ENCODE data around the gene UBE4B.
A peak's percentile ranks its signal among the peaks of the same experiment; 100 is the strongest.
"Not testable (repeated sequence)": the region's sequence is repeated elsewhere in the genome, so short reads cannot be mapped to it uniquely, and the experiment has no call there.

Gene UBE4B

DNA sequence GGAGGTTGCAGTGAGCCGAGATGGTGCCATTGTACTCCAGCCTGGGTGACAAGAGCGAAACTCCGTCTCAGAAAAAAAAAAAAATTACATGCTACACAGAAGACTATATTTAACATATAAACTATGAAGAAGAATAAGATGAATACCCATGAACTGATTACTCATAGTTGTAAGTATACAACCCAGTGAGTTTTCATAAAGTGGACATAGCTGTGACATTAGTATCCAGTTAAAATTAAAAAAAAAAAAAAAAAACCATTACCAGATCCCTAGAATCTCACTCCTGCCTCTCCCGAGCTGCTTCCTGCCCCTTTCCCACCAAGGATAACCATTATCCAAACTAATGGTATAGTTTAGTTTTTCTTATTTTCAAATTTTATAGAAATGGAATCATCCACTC lies 37.4 kb downstream of the UBE4B start:
- ATAC-seq (ENCODE audit: low read depth), result no peak
- H3K27me3 Mint-ChIP-seq, result no peaks in the 10 kb centered on the region

DNA sequence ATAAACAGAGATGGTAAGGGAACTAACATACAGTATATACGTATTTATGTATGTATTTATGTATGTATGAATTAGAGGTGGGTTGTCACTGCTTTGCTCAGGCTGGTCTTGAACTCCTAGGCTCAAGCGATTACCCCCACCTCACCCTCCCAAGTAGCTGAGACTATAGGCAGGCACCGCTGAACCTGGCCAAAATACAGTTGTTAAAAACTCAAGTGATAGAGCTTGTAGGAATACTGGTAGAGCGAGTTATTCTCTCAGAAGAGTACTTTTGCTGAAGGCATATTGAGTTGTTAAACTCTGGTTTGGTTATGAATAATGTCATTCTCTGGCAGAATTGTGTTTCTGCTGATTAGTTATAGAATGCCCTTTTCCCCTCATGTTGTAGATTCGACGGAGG lies 38.9 kb downstream of the UBE4B start:
- Mint-ChIP-seq H3K4me1 (peaks cover 9% of the 10 kb centered on the region), H3K27ac (no peak overlapping the region)

More for the DNA sequence above, 37.4 kb downstream of the UBE4B start:
- peaks cover 9% of the 10 kb centered on the region for H3K4me1 Mint-ChIP-seq
- no peak for DNase-seq (ENCODE audit: low spot score in 2 of 2)
- no peak overlapping the region for H3K4me3 Mint-ChIP-seq
- H3K27ac Mint-ChIP-seq, result no peak overlapping the region
- H3K36me3 Mint-ChIP-seq, result peaks cover 13% of the 10 kb centered on the region
- H3K9me3 Mint-ChIP-seq, result no peaks in the 10 kb centered on the region

DNA sequence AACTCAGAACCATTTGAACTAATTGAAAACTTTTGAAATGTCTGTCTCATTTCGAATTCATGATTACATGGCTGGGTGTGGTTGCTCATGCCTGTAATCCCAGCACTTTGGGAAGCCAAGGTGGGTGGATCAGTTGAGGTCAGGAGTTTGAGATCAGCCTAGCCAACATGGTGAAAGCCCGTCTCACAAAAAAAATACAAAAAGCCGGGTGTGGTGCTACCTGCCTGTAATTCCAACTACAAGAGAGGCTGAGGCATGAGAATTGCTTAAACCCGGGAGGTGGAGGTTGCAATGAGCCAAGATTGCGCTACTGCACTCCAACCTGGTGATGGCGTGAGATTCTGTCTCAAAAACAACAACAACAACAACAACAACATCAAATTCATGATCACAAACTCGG lies 40.6 kb downstream of the UBE4B start:
- H3K27ac Mint-ChIP-seq; H3K27me3 Mint-ChIP-seq; H3K9me3 Mint-ChIP-seq; H3K4me3 Mint-ChIP-seq; ATAC-seq (ENCODE audit: low read depth); DNase-seq (ENCODE audit: low spot score in 2 of 2): not testable (repeated sequence)
- peaks cover 16% of the 10 kb centered on the region for H3K36me3 Mint-ChIP-seq
- peaks cover 11% of the 10 kb centered on the region for H3K4me1 Mint-ChIP-seq

More for the DNA sequence above, 38.9 kb downstream of the UBE4B start:
- H3K4me3 Mint-ChIP-seq, result no peak overlapping the region
- ATAC-seq (ENCODE audit: low read depth) (no peak), DNase-seq (ENCODE audit: low spot score in 2 of 2) (no peak)
- no peaks in the 10 kb centered on the region for H3K9me3 Mint-ChIP-seq
- H3K27me3 Mint-ChIP-seq, result no peaks in the 10 kb centered on the region
- H3K36me3 Mint-ChIP-seq, result peaks cover 13% of the 10 kb centered on the region

DNA sequence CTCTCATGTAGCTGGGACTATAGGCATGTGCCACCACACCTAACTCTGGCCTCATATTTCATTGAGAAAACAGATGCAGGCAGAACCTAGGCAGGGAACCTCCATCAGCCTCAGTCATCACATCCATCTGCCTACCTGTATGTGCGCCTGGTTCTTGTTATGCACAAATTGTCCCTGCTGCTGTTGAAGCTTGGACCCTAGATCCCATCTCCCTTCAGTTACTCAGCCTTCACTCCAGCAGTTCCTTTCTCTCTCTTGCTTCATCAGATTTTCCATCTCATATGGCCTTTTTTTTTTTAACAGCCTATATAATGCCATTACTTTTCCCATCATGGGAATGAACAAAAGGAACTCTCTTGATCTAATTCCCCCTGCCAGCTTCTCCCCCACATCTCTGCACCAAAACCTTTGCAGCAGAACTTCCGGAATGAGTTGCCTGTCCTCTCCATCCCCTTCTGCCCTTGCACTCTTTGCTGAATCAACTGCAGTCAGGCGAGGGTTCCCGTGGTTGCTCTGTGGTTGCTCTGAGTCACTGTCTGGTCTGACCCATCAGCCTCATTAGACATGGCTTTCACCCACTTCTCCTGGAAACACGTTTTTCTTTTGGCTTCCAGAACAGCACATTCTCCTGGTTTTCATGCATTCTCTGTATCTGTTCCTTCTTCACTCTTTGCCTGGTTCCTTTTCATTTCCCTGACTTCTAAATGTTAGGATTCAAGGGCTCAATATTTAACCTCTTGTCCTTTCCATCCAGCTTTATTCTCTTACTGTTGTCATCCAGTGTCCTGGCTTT lies 41.5 kb downstream of the UBE4B start:
- peak overlapping the region; percentile 11 for H3K27ac Mint-ChIP-seq
- no peaks in the 10 kb centered on the region for H3K9me3 Mint-ChIP-seq
- ATAC-seq (ENCODE audit: low read depth), result no peak
- peaks cover 18% of the 10 kb centered on the region for H3K36me3 Mint-ChIP-seq
- peaks cover 11% of the 10 kb centered on the region for H3K4me1 Mint-ChIP-seq
- no peak overlapping the region for H3K4me3 Mint-ChIP-seq
- no peaks in the 10 kb centered on the region for H3K27me3 Mint-ChIP-seq
- no peak for DNase-seq (ENCODE audit: low spot score in 2 of 2)

DNA sequence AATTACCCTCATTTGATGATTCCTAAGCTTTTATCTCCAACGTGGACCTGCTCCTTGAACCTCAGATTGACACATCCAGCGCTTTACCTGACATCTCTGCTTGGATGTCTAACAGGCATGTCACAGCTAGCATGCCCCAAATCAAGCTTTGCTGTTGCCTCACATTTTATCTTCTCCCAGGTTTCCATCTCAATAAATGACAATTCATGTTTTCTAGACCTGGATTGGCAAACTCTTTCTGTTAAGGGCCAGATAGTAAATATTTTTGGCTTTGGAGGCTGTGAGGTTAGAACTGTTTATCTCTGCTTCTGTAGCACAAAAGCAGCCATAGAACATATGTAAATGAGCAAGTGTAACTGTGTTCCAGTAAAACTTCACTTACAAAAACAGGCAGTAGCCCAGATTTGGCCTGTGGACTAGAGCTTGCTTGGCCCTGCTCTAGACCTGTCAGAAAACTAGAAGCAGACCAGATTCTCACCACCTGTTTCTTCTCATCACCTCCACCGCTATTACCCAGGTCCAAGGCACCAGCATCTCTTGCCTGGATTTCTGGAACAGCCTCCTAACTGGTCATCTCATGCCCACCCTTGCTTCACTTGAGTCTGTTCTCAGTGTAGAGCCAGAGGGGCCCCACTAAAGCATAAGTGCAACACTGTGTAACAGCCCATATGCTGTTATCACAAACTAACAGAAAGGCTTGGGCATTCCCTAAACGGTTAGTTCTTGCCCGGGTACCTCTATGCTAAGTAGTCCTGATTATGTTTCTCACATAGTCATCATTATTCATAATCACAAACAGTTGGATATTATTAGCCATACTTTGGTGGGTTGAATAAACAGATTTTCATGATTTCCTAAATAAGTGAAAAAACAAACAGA lies 42.3 kb downstream of the UBE4B start:
- peaks cover 11% of the 10 kb centered on the region for H3K4me1 Mint-ChIP-seq
- H3K4me3 Mint-ChIP-seq, result no peak overlapping the region
- peaks cover 22% of the 10 kb centered on the region for H3K36me3 Mint-ChIP-seq
- no peaks in the 10 kb centered on the region for H3K9me3 Mint-ChIP-seq
- ATAC-seq (ENCODE audit: low read depth) (no peak), DNase-seq (ENCODE audit: low spot score in 2 of 2) (no peak)
- H3K27me3 Mint-ChIP-seq, result no peaks in the 10 kb centered on the region
- H3K27ac Mint-ChIP-seq, result peak overlapping the region; percentile 11

DNA sequence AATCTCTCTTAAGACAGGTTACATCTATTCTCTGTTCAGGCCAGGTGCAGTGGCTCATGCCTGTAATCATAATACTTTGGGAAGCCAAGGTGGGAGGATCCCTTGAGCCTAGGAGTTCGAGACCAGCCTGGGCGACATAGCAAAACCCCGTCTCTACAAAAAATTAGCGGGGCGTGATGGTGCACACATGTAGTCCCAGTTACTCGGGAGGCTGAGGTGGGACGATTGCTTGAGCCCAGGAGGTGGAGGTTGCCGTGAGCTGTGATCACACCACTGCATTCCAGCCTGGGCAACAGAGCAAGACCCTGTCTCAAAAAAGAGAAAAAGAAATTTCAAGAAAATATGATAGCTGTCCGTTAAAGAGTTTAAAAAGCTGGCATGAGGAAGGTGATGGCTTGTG lies 43.0 kb downstream of the UBE4B start:
- peaks cover 11% of the 10 kb centered on the region for H3K4me1 Mint-ChIP-seq
- H3K36me3 Mint-ChIP-seq, result peaks cover 28% of the 10 kb centered on the region
- H3K27me3 Mint-ChIP-seq, result no peaks in the 10 kb centered on the region
- ATAC-seq (ENCODE audit: low read depth) (no peak), DNase-seq (ENCODE audit: low spot score in 2 of 2) (no peak)
- H3K4me3 Mint-ChIP-seq, result no peak overlapping the region
- H3K9me3 Mint-ChIP-seq, result peaks cover 2% of the 10 kb centered on the region
- H3K27ac Mint-ChIP-seq, result no peak overlapping the region

DNA sequence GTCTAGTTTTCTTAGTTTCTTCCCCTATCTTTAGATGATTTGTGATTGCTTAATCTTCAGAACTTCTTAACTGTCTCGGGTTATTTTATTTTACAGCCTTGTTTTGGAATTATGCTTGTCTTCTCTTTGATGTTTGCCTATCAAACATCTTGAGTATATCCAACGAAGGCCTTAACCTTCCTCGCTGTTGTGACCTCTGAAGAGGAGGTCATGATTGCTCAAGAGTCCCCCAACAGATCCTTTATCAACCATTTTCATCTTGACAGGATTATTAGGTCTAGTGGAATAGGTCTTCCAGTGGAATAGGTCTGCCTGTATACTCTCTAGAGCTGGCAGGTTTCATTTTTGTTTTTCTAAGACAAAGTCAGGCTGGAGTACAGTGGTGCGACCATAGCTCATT lies 45.7 kb downstream of the UBE4B start:
- peaks cover 31% of the 10 kb centered on the region for H3K36me3 Mint-ChIP-seq
- no peaks in the 10 kb centered on the region for H3K27me3 Mint-ChIP-seq
- ATAC-seq (ENCODE audit: low read depth), result no peak
- peaks cover 11% of the 10 kb centered on the region for H3K4me1 Mint-ChIP-seq
- no peak for DNase-seq (ENCODE audit: low spot score in 2 of 2)
- no peak overlapping the region for H3K4me3 Mint-ChIP-seq
- H3K9me3 Mint-ChIP-seq, result peaks cover 2% of the 10 kb centered on the region
- no peak overlapping the region for H3K27ac Mint-ChIP-seq

DNA sequence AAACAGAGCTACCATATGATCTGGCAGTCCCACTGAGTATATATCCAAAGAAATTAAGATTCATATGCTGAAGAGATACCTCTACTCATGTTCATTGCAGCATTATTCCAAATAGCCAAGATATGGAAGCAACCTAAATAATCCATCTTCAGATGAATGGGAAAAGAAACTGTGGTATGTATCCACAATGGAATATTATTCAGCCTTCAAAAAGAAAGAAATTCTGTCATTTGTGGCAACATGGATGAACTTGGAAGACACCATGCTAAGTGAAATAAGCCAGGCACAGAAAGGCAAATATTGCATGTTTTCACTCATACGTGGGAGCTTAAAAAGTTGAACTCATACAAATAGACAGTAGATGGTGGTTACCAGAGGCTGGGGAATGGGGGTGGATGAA lies 47.8 kb downstream of the UBE4B start:
- DNase-seq (ENCODE audit: low spot score in 2 of 2) (no peak), ATAC-seq (ENCODE audit: low read depth) (no peak)
- no peaks in the 10 kb centered on the region for H3K27me3 Mint-ChIP-seq
- no peak overlapping the region for H3K4me3 Mint-ChIP-seq
- H3K9me3 Mint-ChIP-seq, result peaks cover 2% of the 10 kb centered on the region
- H3K27ac Mint-ChIP-seq, result no peak overlapping the region
- H3K36me3 Mint-ChIP-seq, result peaks cover 22% of the 10 kb centered on the region
- H3K4me1 Mint-ChIP-seq, result peaks cover 2% of the 10 kb centered on the region

DNA sequence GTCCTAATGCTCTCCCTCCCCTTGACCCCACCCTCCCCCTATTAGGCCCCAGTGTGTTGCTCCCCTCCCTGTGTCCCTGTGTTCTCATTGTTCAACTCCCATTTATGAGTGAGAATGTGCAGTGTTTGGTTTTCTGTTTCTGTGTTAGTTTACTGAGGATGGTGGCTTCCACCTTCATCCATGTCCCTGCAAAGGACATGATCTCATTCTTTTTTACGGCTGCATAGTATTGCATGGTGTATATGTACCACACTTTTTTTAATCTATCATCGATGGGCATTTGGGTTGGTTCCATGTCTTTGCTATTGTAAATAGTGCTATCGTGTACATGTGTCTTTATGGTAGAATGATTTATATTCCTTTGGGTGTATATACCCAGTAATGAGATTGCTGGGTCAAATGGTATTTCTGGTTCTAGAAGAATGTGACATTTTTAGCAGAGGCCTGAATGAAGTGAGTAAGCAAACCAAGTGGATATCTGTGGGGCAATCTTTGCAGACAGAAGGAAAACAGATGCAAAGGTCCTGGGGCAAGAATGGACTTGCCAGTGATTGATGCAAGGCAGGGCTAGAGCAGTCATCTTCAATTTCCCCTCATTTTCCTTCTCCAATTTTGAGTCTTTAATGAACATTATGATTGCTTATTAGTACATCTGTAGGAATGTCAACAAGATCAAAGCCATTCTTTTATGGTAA lies 50.2 kb downstream of the UBE4B start:
- H3K36me3 Mint-ChIP-seq, result peaks cover 21% of the 10 kb centered on the region
- no peaks in the 10 kb centered on the region for H3K4me1 Mint-ChIP-seq
- H3K9me3 Mint-ChIP-seq, result peaks cover 2% of the 10 kb centered on the region
- no peak overlapping the region for H3K4me3 Mint-ChIP-seq
- DNase-seq (ENCODE audit: low spot score in 2 of 2) (no peak), ATAC-seq (ENCODE audit: low read depth) (no peak)
- H3K27ac Mint-ChIP-seq, result no peak overlapping the region
- H3K27me3 Mint-ChIP-seq, result no peaks in the 10 kb centered on the region

DNA sequence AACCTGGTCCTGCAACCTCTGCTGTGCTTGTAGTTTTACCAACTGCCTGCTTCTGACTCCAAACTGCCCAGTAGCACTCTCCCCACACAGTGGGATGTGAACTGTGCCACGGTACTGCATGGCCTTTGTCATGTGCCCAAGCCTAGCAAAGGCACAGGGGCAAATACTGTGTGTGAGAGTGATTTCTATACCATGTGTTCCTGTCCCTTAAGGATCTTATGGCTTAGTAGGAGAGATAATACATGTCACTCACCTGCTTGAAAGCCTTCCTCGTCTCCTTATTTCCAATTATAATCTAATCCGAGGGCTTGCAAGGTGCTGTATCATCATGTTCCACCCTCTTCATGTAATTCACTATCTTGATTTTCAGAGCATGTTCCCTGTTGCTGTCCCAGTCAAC lies 51.3 kb downstream of the UBE4B start:
- Mint-ChIP-seq H3K27me3 (no peaks in the 10 kb centered on the region), H3K4me1 (no peaks in the 10 kb centered on the region), H3K9me3 (peaks cover 2% of the 10 kb centered on the region), H3K27ac (peak overlapping the region; percentile 14), H3K4me3 (no peak overlapping the region), H3K36me3 (peaks cover 18% of the 10 kb centered on the region)
- ATAC-seq (ENCODE audit: low read depth), result no peak
- DNase-seq (ENCODE audit: low spot score in 2 of 2), result no peak

DNA sequence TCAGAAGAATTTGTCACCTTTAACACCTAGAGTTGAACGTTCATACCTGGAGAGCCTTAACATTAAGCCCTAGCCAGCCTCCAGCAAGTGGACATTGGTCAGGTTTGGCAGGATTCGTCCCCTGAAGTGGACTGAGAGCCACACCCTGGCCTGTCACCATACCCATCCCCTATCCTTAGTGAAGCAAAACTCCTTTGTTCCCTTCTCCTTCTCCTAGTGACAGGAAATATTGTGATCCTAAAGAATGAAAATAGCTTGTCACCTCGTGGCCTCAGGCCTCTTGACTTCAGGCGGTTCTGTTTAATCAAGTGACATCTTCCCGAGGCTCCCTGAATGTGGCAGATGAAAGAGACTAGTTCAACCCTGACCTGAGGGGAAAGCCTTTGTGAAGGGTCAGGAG lies 52.3 kb downstream of the UBE4B start:
- peaks cover 2% of the 10 kb centered on the region for H3K9me3 Mint-ChIP-seq
- no peaks in the 10 kb centered on the region for H3K4me1 Mint-ChIP-seq
- H3K36me3 Mint-ChIP-seq, result peaks cover 15% of the 10 kb centered on the region
- H3K27me3 Mint-ChIP-seq, result no peaks in the 10 kb centered on the region
- ATAC-seq (ENCODE audit: low read depth) (no peak), DNase-seq (ENCODE audit: low spot score in 2 of 2) (no peak)
- H3K27ac Mint-ChIP-seq, result no peak overlapping the region
- H3K4me3 Mint-ChIP-seq, result no peak overlapping the region

DNA sequence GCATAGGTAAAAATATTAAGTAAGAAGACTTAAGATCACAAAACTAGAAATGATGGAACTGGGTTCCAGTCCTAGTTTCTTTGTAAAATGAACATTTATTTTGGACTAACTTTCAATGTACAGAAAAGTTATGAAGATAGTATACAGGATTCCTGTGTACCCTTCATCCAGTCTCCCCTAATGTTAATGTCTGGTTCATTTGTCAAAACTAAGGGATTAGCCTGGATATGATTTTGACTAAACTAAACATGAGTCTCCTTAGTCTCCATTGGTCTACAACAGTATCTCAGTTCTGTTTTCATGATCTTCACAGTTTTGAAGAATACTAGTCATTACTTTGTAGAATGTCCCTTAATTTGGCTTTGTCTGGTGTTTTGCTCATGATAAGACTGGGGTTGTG lies 54.5 kb downstream of the UBE4B start:
- Mint-ChIP-seq H3K9me3 (no peaks in the 10 kb centered on the region), H3K4me3 (no peak overlapping the region), H3K36me3 (peaks cover 12% of the 10 kb centered on the region), H3K4me1 (peaks cover 2% of the 10 kb centered on the region), H3K27ac (no peak overlapping the region), H3K27me3 (no peaks in the 10 kb centered on the region)
- DNase-seq (ENCODE audit: low spot score in 2 of 2), result no peak
- ATAC-seq (ENCODE audit: low read depth), result no peak

DNA sequence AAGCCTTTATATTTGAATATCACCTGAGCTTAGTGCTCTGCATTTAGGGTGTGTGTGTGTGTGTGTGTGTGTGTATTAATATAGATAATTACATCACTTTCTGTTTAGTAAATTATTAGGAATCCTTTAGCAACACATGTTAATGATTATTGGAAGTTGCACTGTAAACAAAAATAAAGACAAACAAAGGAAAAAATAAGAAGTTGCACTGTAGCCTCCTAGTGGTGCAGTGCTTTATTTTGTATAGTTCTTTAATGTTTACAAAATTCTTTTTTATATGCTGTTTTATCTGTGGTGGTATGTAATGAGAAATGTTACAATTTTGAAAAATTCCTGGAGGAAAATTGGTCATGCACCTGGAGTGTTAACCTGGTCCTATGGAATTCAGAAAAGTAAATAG lies 69.2 kb downstream of the UBE4B start:
- no peak for ATAC-seq (ENCODE audit: low read depth)
- no peak overlapping the region for H3K27ac Mint-ChIP-seq
- no peaks in the 10 kb centered on the region for H3K9me3 Mint-ChIP-seq
- H3K36me3 Mint-ChIP-seq, result peaks cover 42% of the 10 kb centered on the region
- no peak for DNase-seq (ENCODE audit: low spot score in 2 of 2)
- H3K4me3 Mint-ChIP-seq, result no peak overlapping the region
- no peaks in the 10 kb centered on the region for H3K4me1 Mint-ChIP-seq
- no peaks in the 10 kb centered on the region for H3K27me3 Mint-ChIP-seq

DNA sequence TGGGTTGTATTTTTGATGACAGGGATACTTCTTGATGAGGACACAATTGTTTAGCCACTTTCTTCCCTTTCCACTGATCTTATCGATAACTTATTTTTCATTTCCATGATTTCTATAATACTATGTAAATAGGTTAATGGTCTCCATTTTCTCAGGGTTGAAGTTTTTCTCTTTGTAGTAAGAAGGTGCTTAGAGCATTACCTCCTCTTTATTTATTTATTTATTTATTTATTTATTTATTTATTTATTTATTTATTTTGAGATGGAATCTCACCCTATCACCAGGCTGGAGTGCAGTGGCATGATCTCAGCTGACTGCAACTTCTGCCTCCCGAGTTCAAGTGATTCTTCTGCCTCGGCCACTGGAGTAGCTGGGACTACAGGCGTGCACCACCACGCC lies 70.4 kb downstream of the UBE4B start:
- no peaks in the 10 kb centered on the region for H3K9me3 Mint-ChIP-seq
- no peaks in the 10 kb centered on the region for H3K27me3 Mint-ChIP-seq
- peaks cover 48% of the 10 kb centered on the region for H3K36me3 Mint-ChIP-seq
- H3K4me1 Mint-ChIP-seq, result no peaks in the 10 kb centered on the region
- H3K27ac Mint-ChIP-seq, result no peak overlapping the region
- DNase-seq (ENCODE audit: low spot score in 2 of 2), result no peak
- ATAC-seq (ENCODE audit: low read depth), result no peak
- H3K4me3 Mint-ChIP-seq, result no peak overlapping the region

Measured in memory B cell (primary cell).